Stimulated activated CD8-positive, alpha-beta memory T cell treated with anti-CD3 and anti-CD28 coated beads, Interleukin-15, amount 100 ng/mL, for 1 hour (primary cell): ENCODE measurements around the gene AGO3.
"Not testable (repeated sequence)": the region's sequence is repeated elsewhere in the genome, so short reads cannot be mapped to it uniquely, and the experiment has no call there.

Experiments used
- DNase-seq: peaks from one replicate; pipeline ENCODE4 v3.0.0-alpha.2; 2020; ENCODE audit warnings: low read depth

AGO3 gene

DNA sequence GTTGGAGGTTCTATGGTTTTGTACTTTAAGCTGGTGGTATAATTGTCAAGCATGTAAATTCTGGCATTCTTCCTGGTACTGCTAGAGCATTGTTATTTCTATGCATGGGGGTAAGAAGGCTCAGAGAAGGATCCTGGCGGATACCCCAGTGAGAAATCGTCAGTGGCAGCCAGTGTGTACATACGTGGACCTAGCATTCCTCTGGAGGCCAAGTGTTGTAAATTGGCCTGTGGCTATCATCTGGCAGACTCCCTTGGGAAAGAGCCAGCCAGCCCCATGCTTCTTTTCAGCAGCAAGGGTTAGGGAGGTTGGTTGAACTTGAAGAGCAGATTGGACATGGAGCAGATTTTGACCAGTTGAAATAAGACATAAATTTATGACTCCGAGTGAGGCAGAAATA is 5.2 kb upstream of the AGO3 start:
- no peak for DNase-seq

DNA sequence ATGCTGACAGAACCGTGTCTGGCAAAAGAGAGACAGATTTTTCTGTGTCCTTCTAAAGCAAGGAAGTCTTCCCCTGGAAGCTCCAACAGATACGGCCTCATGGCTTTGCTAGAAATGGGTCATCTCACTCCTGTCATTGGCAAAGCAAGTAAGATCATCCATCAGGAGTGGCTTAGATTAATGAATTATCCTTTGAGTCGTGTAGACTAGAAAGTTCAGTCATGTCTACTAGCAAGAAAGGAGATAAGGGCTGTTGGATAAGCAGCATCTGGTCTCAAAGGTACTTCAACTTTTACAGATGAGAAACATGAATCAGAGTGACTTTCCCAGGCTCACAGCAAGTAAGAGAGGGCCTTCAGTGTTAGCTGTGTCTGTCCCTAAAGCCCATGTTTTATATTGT is 3.4 kb upstream of the AGO3 start:
- DNase-seq, result no peak

DNA sequence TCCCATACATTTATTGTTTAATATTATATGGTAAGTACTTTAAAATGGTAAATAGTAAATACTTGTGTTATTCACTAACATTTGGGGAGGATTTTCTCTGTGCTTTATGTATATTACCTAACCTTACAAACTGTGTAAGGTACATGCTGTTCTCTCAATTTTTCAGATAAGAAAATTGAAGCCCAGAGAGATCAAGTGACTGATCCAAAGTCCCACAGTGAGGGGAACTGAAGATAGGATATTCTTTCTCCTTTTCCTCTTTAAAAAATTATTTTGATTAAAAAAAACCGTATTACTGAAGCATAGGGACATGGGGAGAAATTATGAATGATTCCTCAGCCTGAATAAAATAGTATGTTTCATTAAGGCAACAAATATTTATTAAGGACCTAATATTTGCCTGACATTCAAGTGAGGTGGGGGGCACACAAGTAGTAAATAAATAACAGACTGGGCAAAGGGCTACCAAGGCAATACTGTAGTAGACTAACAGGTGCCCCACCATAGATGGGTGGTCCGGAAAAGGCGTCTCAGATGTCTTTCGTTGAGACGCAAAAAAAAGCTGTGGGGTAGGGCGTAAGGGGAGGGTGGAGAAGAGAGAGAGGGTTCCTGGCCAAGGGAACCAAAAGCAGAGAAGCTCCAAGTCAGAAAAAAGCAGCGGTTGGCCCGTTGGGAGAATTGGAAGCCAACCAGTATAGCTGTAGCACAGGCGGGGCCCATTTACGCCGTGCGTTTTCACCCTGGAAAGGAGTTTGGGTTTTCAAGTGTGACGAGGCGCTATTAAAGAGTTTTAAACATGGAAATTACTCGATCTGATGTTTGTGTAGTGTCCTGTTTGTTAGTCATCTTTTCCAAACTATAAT is 944 bp upstream of the AGO3 start:
- no peak for DNase-seq

DNA sequence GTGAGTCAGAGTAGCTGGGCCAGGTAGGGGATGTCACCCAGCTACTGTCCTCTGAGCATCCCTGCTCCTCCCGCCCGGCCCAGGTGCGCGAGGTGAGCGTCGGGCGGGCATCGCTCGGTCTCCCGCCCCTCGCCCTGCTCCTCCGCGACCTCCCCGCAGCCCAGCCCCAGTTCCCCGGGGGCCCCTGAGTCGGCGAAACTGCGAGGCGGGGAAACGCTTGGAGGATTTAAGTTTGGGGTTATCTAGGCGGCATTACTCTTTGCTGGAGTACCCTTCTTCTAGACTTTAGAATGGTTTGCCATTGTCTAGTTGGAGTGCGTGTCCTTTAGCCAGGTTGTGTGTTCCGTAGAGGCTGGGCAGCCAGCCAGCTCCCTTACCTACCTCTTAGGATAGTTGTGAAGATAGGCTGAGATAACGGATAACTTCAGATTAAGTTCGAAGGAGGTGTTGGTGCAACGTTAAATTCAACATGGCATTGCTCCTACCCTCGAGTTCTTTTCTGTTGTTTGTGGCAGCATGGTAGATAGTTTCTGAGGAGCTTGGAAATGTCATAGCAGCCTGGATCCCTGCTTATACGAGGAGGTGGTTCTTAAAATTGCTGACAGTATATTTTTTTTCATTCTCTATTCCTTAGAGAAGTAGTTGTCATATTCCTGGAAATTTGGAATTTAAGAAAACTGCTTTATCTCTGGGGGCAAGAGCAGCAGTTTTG is 697 bp downstream of the AGO3 start:
- no peak for DNase-seq

DNA sequence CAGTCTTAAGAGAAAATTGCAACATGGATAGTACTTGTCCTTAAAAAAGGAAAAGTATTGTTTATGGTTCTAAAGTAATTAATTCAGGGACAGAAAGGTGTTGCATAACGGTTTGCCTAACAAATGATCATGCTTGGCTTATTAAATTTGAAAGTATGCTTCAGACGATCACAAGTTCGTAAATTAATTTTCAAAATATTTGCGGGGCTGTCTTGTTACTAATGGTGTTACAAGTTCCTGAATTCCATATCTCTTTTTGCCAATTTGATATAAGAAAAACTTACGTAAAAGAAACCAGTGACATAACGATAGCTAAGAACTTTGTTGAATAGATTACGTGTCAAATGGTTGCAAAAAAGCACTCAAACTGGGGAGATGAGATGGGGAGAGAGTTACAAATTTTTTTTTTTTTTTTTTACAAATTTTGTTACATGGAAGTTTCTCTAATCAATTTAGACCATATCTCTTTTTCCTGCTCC is 1.3 kb downstream of the AGO3 start:
- no peak for DNase-seq

DNA sequence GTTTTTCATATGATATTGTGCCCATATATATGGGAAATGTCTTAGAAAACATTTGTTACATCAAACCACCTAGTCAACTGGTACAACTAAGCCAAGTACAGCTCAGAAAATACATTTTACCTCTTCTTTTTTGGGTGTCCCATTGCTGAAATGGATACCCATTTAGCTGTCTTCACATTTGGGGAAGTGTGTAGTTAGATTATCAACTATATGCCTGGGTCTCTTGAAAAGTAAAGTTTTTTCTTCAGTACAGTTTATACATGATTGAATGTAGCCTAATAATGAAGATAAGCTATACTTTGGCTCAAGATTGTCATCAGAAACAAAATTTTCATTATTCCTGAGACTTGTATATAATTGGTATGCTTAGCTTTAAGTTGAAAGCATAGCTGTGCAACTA is 2.0 kb downstream of the AGO3 start:
- DNase-seq, result no peak

DNA sequence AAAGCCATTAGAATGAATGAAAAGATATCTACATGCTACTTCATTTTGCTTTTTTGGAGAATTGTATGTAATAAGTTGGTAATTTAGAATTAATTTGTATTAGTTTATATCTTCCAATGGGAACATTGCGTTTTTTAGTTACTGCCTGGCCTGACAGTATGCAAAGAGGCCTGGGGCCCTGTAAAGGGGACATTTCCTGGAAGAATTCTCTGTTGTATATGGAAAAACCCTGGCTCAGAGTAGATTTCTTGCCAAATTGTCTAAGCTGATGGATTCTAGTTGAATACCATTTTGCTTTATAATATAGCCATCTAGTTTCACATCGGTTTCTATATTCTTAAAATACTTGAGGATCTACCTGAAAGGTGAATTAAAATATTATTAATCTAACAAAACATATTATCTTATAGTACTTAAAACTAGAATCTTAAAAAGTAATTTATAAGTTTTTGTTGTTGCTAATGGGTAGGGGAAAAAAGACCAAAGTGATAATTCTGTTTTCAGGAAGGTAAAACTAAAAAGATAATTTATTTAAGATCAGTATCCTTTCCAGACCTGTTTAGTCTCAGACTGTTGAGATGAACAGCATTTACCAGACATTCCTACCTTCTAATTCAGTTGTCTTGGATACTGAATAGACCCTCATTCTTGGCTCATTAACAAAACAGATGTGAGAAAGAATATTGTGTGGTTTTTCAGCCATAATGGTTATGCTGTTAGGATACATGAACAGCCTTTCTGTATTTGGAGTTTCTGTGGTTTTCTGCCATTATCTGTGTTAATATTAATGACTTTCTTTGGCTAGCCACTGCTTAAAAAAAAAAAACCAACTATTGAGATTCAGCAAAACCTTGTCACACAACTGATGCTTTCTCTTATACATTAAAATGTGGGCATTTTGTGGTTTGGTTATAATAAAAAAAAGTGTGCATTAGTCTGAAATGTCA is 4.8 kb downstream of the AGO3 start:
- DNase-seq, result no peak

DNA sequence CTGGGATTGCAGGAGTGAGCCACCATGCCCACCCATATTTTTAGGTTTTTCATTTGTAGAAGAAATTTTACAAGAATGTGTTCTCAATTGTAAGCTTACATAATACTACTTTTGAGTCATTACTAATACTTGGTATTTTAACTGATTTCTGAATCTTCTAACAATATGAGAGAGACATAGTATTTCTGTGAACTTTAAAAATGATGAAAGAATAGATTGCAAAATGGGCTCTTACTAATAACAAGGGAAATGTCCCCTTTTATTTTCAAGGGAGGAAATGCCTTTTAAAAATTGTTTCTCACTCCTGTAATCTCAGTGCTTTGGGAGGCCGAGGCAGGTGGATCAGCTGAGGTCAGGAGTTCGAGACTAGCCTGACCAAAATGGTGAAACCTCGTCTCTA is 5.9 kb downstream of the AGO3 start:
- DNase-seq, result no peak

DNA sequence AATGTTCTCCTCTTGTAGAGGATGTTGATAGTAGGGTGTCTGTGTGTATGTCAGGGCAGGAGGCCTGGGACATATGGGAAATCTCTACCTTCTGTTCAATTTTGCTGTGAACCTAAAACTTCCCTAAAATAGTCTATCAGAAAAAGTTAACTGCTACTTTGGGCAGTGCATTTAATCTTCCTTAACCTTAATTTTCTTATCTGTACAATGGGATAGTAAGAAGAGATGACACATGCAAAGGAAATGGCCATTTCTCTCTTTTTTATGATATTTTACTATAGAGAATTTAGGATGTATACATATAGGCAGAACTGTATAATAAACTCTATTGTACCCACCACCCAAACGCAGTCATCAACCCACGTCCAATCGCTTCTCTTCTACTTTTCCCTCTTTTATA is 8.6 kb downstream of the AGO3 start:
- DNase-seq, result no peak

DNA sequence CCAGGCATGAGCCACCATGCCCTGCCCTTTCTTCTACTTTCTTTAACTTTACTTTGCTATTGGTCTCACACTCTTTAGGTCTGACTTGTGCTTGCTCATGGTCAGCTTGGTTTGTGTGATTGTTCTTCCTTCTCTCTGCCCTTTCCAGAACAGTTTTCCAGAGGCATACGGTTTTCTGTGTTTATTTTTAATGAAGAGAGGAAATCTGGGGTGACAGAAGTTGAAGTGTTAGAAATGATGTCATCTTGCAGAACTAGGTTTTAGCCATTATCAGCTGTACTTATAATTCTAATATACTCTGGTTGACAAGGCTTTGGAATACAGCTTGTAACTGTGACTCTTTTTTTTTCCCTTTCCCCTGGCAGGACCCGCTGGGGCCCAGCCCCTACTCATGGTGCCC is 14.4 kb downstream of the AGO3 start:
- DNase-seq, result no peak

DNA sequence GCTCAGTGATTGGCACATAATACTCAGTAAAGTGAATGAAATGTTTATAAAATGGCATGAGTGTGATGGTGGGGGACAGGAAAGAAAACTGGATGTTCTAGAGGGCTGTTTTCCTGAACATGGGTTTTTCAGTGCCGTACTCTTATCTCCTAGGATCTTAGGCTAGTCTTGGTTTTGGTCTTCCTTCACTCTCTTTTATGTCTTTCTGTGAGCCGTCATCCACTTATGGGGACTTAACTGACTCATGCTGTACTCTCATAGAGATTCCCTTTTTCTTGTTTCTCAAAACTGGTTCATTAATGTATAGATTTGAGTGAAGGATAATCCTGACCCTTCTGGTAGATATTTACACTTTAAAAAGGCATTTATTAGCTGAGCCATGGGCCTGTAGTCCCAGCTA is 16.6 kb downstream of the AGO3 start:
- no peak for DNase-seq

DNA sequence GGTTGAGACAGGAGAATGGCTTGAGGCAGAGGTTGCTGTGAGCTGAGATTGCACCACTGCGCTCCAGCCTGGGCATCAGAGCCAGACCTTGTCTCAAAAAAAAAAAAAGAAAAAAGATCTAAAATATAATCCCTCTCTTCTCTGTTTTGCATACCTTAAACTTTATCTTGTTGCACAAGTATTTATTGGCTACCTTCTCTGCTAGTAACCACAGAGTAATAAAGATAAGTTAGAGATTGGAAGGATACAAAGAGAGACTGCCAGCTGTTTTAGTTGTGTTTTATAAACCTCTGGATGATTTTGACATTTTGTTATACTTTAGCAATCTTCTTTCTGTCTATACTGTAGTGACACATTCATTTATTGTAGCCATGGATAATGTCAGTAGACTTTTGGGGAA is 27.7 kb downstream of the AGO3 start:
- no peak for DNase-seq

DNA sequence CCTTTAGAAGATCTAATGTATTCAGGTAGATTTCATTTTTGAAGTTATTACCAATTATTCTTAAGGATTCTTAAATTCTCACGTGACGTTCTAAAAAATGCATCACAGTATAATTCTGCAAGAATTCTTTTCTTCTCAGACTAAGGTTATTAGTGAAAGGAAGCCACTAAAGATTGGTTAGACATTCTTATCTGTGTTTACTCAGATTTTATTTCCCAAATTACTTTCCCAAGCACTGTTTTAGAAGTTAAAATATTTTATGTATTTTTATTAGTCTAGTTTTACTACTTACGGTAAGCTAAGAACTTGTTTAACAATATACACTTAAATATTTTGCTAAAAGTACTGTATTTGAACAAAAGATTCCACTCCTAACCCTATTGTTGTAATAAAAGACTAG is 28.4 kb downstream of the AGO3 start:
- no peak for DNase-seq

DNA sequence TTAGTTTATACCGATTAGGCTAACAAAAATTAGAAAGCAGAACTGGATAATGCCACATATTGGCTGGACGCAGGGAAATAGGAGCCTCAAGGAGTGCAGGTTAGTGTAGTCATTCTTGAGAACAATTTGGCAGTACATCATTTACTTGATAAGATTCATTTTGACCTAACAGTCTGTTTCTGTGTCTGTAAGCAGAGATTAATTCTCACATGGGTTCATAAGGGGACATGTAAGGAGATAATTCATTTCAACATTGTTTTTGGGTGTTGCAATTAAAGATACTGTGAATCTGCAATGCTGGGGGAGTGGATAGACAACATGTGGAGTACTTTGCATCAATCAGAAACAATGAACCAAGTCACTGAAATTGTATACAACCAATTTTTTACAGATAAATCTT is 32.0 kb downstream of the AGO3 start:
- DNase-seq, result no peak

DNA sequence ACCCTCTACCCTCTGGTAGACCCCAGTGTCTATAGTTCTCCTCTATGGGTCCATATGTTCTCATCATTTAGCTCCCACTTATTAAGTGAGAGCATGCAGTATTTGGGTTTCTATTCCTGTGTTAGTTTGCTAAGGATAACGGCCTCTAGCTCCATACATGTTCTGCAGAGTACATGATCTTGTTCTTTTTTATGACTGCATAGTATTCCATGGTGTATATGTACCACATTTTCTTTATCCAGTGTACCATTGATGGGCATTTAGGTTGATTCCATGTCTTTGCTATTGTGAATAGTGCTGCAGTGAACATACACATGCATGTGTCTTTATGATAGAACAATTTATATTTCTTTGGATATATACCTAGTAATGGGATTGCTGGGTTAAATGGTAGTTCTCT is 33.4 kb downstream of the AGO3 start:
- DNase-seq, result not testable (repeated sequence)

DNA sequence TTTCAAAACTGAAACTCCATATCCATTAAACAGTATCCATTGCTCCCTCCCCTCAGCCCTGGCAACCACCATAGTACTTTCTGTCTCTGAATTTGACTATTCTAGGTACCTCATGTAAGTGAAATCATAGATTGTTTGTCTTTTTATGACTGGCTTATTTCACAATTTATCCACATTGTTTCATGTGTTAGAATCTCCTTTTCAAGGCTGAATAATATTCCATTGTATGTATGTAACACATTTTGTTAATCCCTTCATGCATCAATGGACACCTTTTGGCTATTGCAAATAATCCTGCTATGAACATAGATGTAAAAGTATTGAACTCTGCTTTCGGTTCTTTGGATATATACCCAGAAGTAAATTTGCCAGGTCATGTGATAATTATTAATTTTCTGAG is 37.5 kb downstream of the AGO3 start:
- no peak for DNase-seq

DNA sequence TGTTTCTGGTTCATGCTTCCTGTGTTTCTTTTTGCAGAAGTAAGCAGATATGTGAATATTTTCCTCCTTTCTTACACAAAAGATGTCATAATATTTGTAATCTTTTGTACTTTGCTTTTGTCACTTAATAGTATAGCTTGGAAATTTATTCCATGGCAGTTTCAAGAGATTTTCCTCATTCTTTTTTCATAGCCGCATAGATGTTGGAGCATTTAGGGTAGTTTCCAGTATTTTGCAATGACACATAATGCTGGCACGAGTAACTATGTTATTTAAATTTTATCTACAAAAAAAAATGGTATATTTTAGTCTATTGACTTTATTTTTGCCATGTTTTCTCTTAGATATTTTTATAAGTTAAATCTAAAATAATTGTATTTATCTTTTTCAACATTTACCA is 40.7 kb downstream of the AGO3 start:
- DNase-seq, result no peak

DNA sequence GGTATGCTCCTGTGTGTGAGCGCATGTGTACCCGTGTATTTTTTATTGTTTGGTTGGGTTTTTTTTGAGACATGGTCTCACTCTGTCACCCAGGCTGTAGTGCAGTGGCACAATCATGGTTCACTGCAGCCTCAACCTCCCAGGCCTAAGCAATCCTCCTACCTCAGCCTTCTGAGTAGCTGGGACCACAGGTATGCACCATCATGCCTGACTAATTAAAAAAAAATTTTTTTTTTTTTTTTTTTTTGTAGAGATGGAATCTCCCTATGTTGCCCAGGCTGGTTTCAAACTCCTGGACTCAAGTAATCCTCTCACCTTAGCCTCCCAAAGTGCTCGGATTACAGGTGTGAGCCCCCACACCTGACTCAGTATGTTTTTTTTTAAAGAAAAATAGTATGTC is 41.7 kb downstream of the AGO3 start:
- not testable (repeated sequence) for DNase-seq

DNA sequence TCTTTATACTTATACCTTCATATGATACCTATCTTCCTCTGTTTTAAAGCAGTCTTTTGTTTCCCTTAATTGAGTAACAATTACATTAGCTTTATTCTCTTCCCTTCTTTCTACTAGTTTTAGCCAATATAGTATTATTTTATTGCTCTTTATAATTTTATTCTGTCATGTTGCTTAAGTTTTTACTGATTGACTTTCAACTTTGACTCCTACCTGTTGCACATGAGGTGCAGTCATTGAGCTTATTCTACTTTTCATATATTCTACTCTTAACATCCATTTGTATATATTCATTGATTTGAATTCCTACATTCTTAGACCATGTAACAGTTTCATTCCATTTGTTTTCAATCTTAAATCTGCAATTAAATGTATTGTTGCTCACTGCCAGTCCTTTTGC is 49.2 kb downstream of the AGO3 start:
- no peak for DNase-seq

DNA sequence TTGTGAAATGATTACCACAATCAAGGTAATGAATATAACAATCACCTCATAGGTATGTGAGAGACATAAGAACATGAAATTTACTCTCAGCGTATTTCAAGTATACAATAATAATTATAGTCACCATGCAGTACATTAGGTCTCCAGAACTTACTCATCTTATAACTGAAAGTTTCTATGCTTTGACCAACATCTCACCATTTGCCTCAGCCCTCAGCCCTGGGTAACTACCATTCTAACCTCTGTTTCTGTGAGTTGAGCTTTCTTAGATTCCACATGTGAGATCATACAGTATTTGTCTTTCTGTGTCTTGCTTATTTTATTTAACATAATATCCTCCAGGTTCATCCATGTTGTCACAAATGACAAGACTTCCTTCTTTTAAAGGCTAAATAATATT is 57.3 kb downstream of the AGO3 start:
- DNase-seq, result no peak

DNA sequence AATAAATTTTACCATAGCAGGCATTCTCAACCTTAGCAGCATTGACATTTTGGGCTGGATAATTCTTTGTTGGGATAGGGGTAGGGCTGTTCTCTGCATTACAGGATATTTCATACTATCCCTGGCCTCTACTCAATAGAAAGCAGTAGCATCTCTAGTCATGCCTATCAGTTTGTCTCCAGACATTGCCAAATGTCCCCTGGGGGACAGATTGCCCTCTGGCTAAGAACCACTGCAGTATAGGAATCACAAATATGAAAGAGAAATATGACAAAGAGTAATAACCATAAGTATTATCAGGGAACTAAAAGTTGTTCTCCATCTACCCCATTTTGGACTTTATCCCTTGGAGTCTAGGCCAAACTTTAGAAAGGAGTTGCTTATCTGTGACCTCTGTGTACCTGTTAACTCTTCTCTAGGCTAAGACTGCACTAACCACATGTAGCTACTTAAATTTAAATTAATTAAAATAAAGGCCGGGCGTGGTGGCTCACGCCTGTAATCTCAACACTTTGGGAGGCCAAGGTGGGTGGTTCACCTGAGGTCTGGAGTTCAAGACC is 76.1 kb downstream of the AGO3 start:
- DNase-seq, result no peak

DNA sequence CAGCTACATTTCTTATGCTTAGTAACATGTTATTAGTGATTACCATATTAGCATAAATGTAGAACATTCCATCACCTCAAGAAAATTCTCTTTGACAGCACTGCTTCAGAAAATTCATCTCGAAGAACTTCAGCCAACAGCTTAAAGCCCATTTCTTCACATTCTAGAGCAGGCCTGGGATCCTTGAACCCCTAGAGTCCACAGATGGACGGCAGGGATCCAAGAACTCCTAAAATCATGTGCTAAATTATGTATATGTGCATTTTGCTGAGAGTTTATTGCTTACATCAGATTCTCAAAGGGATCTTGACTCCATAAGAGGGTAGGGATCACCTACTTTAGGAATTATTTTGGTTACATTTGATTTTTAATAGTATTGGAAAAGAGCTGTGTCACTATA is 76.8 kb downstream of the AGO3 start:
- DNase-seq, result no peak
